ENCODE data around the gene OPTN.

OPTN gene

GRCh38 chr10:13160934-13161856 lies 61.2 kb downstream of the OPTN start, which contains the start of gene MCM10:
MCM10 (plus strand) TSS chr10:13161558; CDS start chr10:13164203, 2,645 bp downstream.
- H3K4me1 ChIP-seq (ENCODE audit: control insufficient read depth, insufficient read depth, low read length) = 0 out of 2 replicates have a peak, but pooled peaks cover 9% of the 10 kb centered on the region
- no peaks in the 10 kb centered on the region for H3K9me3 ChIP-seq (ENCODE audit: control insufficient read depth, insufficient read depth, low read length)
- no peaks in the 10 kb centered on the region for H3K27me3 ChIP-seq (ENCODE audit: control insufficient read depth, insufficient read depth, low read length)
- peak within 1 kb of the TSS; percentile 39 for H3K27ac ChIP-seq (ENCODE audit: low read depth, low read length)
- peak within 1 kb of the TSS; percentile 93 for H3K4me3 ChIP-seq (ENCODE audit: low read depth, low read length)
- peak within 1 kb of the TSS; percentile 80 for H3K9ac ChIP-seq (ENCODE audit: low read depth, low read length)
- H3K36me3 ChIP-seq (ENCODE audit: control insufficient read depth, insufficient read depth, low read length) = peaks cover 27% of the 10 kb centered on the region

- Histone ChIP-seq H3K9ac (ENCODE audit: low read depth, low read length) (peak overlapping the region; percentile 80), H3K36me3 (ENCODE audit: control insufficient read depth, insufficient read depth, low read length) (peaks cover 30% of the 10 kb centered on the region), H3K9me3 (ENCODE audit: control insufficient read depth, insufficient read depth, low read length) (no peaks in the 10 kb centered on the region), H3K4me1 (ENCODE audit: control insufficient read depth, insufficient read depth, low read length) (0 out of 2 replicates have a peak, but pooled peaks cover 9% of the 10 kb centered on the region), H3K27ac (ENCODE audit: low read depth, low read length) (peak overlapping the region; percentile 39), H3K4me3 (ENCODE audit: low read depth, low read length) (peak overlapping the region; percentile 93), H3K27me3 (ENCODE audit: control insufficient read depth, insufficient read depth, low read length) (no peaks in the 10 kb centered on the region)
Measured at GRCh38 chr10:13161857-13162271, 61.9 kb downstream of the OPTN start.

- H3K4me3 ChIP-seq (ENCODE audit: low read depth, low read length) = no peak overlapping the region
- no peaks in the 10 kb centered on the region for H3K27me3 ChIP-seq (ENCODE audit: control insufficient read depth, insufficient read depth, low read length)
- H3K9ac ChIP-seq (ENCODE audit: low read depth, low read length) = no peak overlapping the region
- H3K4me1 ChIP-seq (ENCODE audit: control insufficient read depth, insufficient read depth, low read length) = 0 out of 2 replicates have a peak, but pooled peaks cover 9% of the 10 kb centered on the region
- H3K9me3 ChIP-seq (ENCODE audit: control insufficient read depth, insufficient read depth, low read length) = no peaks in the 10 kb centered on the region
- no peak overlapping the region for H3K27ac ChIP-seq (ENCODE audit: low read depth, low read length)
- peaks cover 50% of the 10 kb centered on the region for H3K36me3 ChIP-seq (ENCODE audit: control insufficient read depth, insufficient read depth, low read length)
Measured at GRCh38 chr10:13163859-13164258, 63.9 kb downstream of the OPTN start.

GRCh38 chr10:13165177-13165576 lies 65.2 kb downstream of the OPTN start:
- Histone ChIP-seq H3K4me3 (ENCODE audit: low read depth, low read length) (no peak overlapping the region), H3K27ac (ENCODE audit: low read depth, low read length) (no peak overlapping the region), H3K36me3 (ENCODE audit: control insufficient read depth, insufficient read depth, low read length) (peaks cover 62% of the 10 kb centered on the region), H3K4me1 (ENCODE audit: control insufficient read depth, insufficient read depth, low read length) (0 out of 2 replicates have a peak, but pooled peaks cover 9% of the 10 kb centered on the region), H3K9me3 (ENCODE audit: control insufficient read depth, insufficient read depth, low read length) (no peaks in the 10 kb centered on the region), H3K27me3 (ENCODE audit: control insufficient read depth, insufficient read depth, low read length) (no peaks in the 10 kb centered on the region), H3K9ac (ENCODE audit: low read depth, low read length) (no peak overlapping the region)

DNA sequence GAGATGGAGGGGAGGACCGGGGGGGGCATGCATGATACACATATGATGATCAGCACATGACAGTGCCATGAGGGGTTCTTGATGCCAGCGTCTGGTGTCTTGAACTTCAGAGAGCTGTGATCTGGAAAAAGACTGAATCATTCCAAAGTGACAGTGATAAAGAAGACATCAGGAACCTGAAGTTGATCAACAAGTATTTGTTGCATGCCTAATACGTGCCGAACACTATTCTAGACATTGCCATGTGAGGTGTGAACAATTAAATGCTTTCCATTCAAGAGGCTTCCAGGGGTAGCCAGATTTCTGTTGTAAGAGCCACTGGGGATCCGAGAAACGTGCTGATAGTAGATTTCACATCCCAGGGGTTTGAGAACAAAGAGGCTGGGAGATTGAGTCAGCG lies 67.6 kb downstream of the OPTN start:
- no peaks in the 10 kb centered on the region for H3K27me3 ChIP-seq (ENCODE audit: control insufficient read depth, insufficient read depth, low read length)
- H3K36me3 ChIP-seq (ENCODE audit: control insufficient read depth, insufficient read depth, low read length) = peaks cover 85% of the 10 kb centered on the region
- no peak overlapping the region for H3K4me3 ChIP-seq (ENCODE audit: low read depth, low read length)
- no peaks in the 10 kb centered on the region for H3K9me3 ChIP-seq (ENCODE audit: control insufficient read depth, insufficient read depth, low read length)
- no peak overlapping the region for H3K27ac ChIP-seq (ENCODE audit: low read depth, low read length)
- no peak overlapping the region for H3K9ac ChIP-seq (ENCODE audit: low read depth, low read length)
- H3K4me1 ChIP-seq (ENCODE audit: control insufficient read depth, insufficient read depth, low read length) = no peaks in the 10 kb centered on the region

DNA sequence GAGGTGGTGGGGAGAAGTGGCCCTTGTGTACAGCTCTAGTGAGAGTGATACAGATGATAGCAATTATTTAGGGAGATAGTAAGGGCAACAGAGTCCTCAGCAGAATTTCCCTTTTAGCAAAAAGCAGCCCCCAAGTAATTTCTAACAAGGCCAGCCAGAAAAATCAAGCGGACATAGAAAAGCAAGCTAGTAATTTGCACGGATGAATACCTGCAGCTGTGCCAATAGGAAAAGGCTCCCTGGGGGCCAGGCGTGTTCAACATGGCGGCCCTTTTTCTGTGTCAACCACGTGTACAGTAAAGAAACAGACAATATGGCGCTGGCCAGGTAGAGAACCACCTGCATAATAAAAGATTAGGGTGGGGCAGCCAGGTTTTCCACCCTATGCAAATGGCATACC lies 68.8 kb downstream of the OPTN start:
- H3K27me3 ChIP-seq (ENCODE audit: control insufficient read depth, insufficient read depth, low read length) = no peaks in the 10 kb centered on the region
- H3K4me1 ChIP-seq (ENCODE audit: control insufficient read depth, insufficient read depth, low read length) = no peaks in the 10 kb centered on the region
- H3K27ac ChIP-seq (ENCODE audit: low read depth, low read length) = no peak overlapping the region
- no peaks in the 10 kb centered on the region for H3K9me3 ChIP-seq (ENCODE audit: control insufficient read depth, insufficient read depth, low read length)
- H3K4me3 ChIP-seq (ENCODE audit: low read depth, low read length) = no peak overlapping the region
- H3K36me3 ChIP-seq (ENCODE audit: control insufficient read depth, insufficient read depth, low read length) = peaks cover 95% of the 10 kb centered on the region
- H3K9ac ChIP-seq (ENCODE audit: low read depth, low read length) = no peak overlapping the region

DNA sequence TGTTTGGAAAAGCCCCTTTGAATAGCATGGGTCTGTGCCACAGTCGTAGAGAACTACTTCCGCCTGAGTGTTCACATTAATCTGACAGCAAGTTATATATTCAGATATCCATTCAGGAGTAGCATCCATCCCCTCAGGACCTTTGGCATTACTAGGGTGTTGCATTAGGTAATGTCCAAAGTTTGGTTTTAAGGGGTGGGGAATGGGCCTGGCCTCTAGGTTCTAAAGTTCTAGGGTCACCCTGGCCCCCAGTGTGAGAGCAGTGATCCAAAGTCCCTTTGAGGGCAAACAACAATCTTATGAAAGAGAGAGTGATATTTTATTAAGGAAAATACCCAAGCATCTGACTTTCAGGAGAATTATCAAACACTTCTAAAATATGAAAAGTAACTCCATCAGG lies 73.7 kb downstream of the OPTN start:
- Histone ChIP-seq H3K36me3 (ENCODE audit: control insufficient read depth, insufficient read depth, low read length) (peaks cover 96% of the 10 kb centered on the region), H3K9ac (ENCODE audit: low read depth, low read length) (no peak overlapping the region), H3K9me3 (ENCODE audit: control insufficient read depth, insufficient read depth, low read length) (no peaks in the 10 kb centered on the region), H3K27me3 (ENCODE audit: control insufficient read depth, insufficient read depth, low read length) (no peaks in the 10 kb centered on the region), H3K4me1 (ENCODE audit: control insufficient read depth, insufficient read depth, low read length) (no peaks in the 10 kb centered on the region), H3K4me3 (ENCODE audit: low read depth, low read length) (no peak overlapping the region), H3K27ac (ENCODE audit: low read depth, low read length) (no peak overlapping the region)

GRCh38 chr10:13180788-13181187 lies 80.8 kb downstream of the OPTN start:
- H3K4me3 ChIP-seq (ENCODE audit: low read depth, low read length) = no peak overlapping the region

DNA sequence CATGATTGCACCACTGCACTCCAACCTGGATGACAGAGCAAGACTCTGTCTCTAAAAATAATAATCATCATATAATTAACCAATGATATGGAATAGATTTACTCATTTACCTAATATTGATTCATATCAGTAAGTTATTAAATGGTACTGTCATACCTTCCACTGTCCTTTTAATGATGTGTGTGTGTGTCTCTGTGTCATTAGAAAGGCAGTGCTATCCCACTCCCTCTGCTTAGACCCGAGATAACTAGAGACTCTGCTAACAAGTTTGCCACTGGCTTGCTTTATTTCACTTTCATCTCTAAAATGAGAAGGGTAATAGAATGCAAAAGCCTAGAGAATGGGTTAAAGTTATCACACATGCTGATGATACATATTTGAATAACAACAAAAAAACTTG lies 82.5 kb downstream of the OPTN start:
- no peaks in the 10 kb centered on the region for H3K27me3 ChIP-seq (ENCODE audit: control insufficient read depth, insufficient read depth, low read length)
- H3K36me3 ChIP-seq (ENCODE audit: control insufficient read depth, insufficient read depth, low read length) = peaks cover 98% of the 10 kb centered on the region
- H3K9ac ChIP-seq (ENCODE audit: low read depth, low read length) = no peak overlapping the region
- H3K4me1 ChIP-seq (ENCODE audit: control insufficient read depth, insufficient read depth, low read length) = no peaks in the 10 kb centered on the region
- no peaks in the 10 kb centered on the region for H3K9me3 ChIP-seq (ENCODE audit: control insufficient read depth, insufficient read depth, low read length)
- no peak overlapping the region for H3K27ac ChIP-seq (ENCODE audit: low read depth, low read length)
- H3K4me3 ChIP-seq (ENCODE audit: low read depth, low read length) = no peak overlapping the region

More at GRCh38 chr10:13180788-13181187, 80.8 kb downstream of the OPTN start:
- H3K27me3 ChIP-seq (ENCODE audit: control insufficient read depth, insufficient read depth, low read length) = no peaks in the 10 kb centered on the region
- no peak overlapping the region for H3K27ac ChIP-seq (ENCODE audit: low read depth, low read length)
- no peak overlapping the region for H3K9ac ChIP-seq (ENCODE audit: low read depth, low read length)
- H3K4me1 ChIP-seq (ENCODE audit: control insufficient read depth, insufficient read depth, low read length) = no peaks in the 10 kb centered on the region
- no peaks in the 10 kb centered on the region for H3K9me3 ChIP-seq (ENCODE audit: control insufficient read depth, insufficient read depth, low read length)
- H3K36me3 ChIP-seq (ENCODE audit: control insufficient read depth, insufficient read depth, low read length) = peaks cover 98% of the 10 kb centered on the region

GRCh38 chr10:13183625-13184024 lies 83.7 kb downstream of the OPTN start:
- Histone ChIP-seq H3K27me3 (ENCODE audit: control insufficient read depth, insufficient read depth, low read length) (no peaks in the 10 kb centered on the region), H3K36me3 (ENCODE audit: control insufficient read depth, insufficient read depth, low read length) (peaks cover 98% of the 10 kb centered on the region), H3K9ac (ENCODE audit: low read depth, low read length) (no peak overlapping the region), H3K27ac (ENCODE audit: low read depth, low read length) (no peak overlapping the region), H3K9me3 (ENCODE audit: control insufficient read depth, insufficient read depth, low read length) (no peaks in the 10 kb centered on the region), H3K4me1 (ENCODE audit: control insufficient read depth, insufficient read depth, low read length) (no peaks in the 10 kb centered on the region), H3K4me3 (ENCODE audit: low read depth, low read length) (no peak overlapping the region)

GRCh38 chr10:13184276-13184675 lies 84.3 kb downstream of the OPTN start:
- Histone ChIP-seq H3K4me1 (ENCODE audit: control insufficient read depth, insufficient read depth, low read length) (no peaks in the 10 kb centered on the region), H3K27me3 (ENCODE audit: control insufficient read depth, insufficient read depth, low read length) (no peaks in the 10 kb centered on the region), H3K4me3 (ENCODE audit: low read depth, low read length) (no peak overlapping the region), H3K36me3 (ENCODE audit: control insufficient read depth, insufficient read depth, low read length) (peaks cover 98% of the 10 kb centered on the region), H3K9ac (ENCODE audit: low read depth, low read length) (no peak overlapping the region), H3K9me3 (ENCODE audit: control insufficient read depth, insufficient read depth, low read length) (no peaks in the 10 kb centered on the region), H3K27ac (ENCODE audit: low read depth, low read length) (no peak overlapping the region)

Data from HUES48 (cell line).